ENCODE data around the gene PARVG. TPM values are rescaled to one million over a fixed set of nuclear protein-coding genes. Genes with fewer than 3 reads are reported as not detected.

The PARVG gene
- total and polyA plus RNA-seq, 2 experiments from 2014 or later: not detected

DNA sequence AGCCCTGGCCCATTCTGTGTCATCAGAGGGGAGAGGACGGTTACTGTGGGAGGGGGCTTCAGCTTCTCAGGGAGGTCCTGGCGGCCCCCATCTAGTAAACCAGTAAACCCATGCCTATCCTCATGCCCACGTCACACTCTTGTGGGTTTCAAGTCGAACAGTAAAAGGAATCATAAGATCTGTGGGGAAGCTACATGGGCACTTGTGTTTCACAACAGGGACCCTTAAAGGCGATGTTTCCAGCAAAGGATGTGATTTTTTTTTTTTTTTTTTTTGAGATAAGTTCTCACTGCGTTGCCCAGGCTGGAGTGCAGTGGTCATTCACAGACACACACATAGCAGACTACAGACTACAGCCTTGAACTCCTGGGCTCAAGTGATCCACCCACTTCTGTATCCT lies 9.2 kb upstream of the PARVG start:
- H3K4me2 ChIP-seq (ENCODE audit: unreplicated experiment): no peak overlapping the region
- 85 to 86% methylated on average over 6 of the region's 6 CpGs for WGBS, 2 experiments (ENCODE audit: low coverage in 1 of 2, low lambda C conversion rate in 2 of 2, missing lambda C conversion rate in 2 of 2)
- DNase-seq: no peak
- no peaks in the 10 kb centered on the region for H4K20me1 ChIP-seq (ENCODE audit: insufficient read depth)
- no peaks in the 10 kb centered on the region for H3K27me3 ChIP-seq (replicated peaks; ENCODE audit: insufficient read depth)
- no peak overlapping the region for H2AFZ ChIP-seq
- H3K9ac ChIP-seq: no peak overlapping the region
- TF ChIP-seq EZH2 (IDR thresholded peaks at IDR 0.05; ENCODE audit: insufficient read depth, poor library complexity, severe bottlenecking) (no peak), EZH2phosphoT487 (IDR thresholded peaks at IDR 0.05; ENCODE audit: insufficient read depth, low read depth) (no peak)
- no peak overlapping the region for H3K4me3 ChIP-seq
- no peaks in the 10 kb centered on the region for H3K9me3 ChIP-seq (ENCODE audit: low read depth)
- H3K79me2 ChIP-seq (ENCODE audit: insufficient read depth): no peaks in the 10 kb centered on the region
- peaks cover 10% of the 10 kb centered on the region for H3K4me1 ChIP-seq (ENCODE audit: insufficient read depth)
- no peaks in the 10 kb centered on the region for H3F3A ChIP-seq (ENCODE audit: insufficient read depth)
- in situ Hi-C loops (cut with MboI): no loop called here
- no peak overlapping the region for H3K27ac ChIP-seq
- no peaks in the 10 kb centered on the region for H3K9me2 ChIP-seq (ENCODE audit: insufficient read depth)
- H3K36me3 ChIP-seq (ENCODE audit: low read depth): no peaks in the 10 kb centered on the region

DNA sequence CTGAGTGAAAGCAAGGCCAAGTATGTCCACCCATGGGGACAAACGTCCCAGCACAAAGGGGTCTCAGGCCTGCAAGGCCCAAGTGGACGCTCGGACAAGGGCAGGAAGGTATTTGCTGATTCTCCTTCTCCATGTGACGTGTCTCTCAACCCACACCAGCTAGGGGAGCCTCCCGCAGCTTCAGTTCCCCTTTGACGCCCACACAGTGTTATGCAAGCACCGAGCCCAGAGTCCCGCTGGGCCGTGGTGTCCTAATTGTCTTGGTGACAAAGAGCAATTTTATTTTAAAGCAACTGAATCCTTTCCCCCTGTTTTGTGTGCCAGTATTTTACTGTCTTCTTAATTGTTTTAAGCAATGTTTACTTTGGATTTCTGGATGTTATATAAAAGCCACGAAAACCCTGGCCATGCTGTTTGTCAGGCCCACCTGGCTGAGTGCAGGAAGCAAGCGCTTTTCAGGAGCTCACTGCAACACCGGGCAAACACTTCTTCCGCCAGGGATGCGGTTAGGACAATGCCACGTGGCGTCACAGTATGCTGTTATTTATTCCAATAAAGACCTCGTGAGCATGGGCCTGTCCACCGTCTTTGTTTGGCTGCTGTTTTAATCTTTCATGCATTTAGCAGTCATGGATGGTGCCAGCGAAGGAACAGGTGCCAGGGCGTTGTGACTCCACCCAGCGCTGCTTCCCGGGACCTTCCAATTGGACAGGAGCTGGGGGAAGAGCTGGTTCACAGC lies 8.2 kb upstream of the PARVG start:
- Histone ChIP-seq H3K27me3 (replicated peaks; ENCODE audit: insufficient read depth) (no peaks in the 10 kb centered on the region), H3K4me1 (ENCODE audit: insufficient read depth) (peaks cover 10% of the 10 kb centered on the region), H3K36me3 (ENCODE audit: low read depth) (no peaks in the 10 kb centered on the region), H3K9ac (no peak overlapping the region), H3F3A (ENCODE audit: insufficient read depth) (no peaks in the 10 kb centered on the region), H3K9me3 (ENCODE audit: low read depth) (no peaks in the 10 kb centered on the region), H3K4me3 (no peak overlapping the region), H3K4me2 (ENCODE audit: unreplicated experiment) (peak overlapping the region; percentile 44), H3K79me2 (ENCODE audit: insufficient read depth) (no peaks in the 10 kb centered on the region), H2AFZ (no peak overlapping the region), H4K20me1 (ENCODE audit: insufficient read depth) (no peaks in the 10 kb centered on the region), H3K27ac (no peak overlapping the region), H3K9me2 (ENCODE audit: insufficient read depth) (no peaks in the 10 kb centered on the region)
- TF ChIP-seq EZH2phosphoT487 (IDR thresholded peaks at IDR 0.05; ENCODE audit: insufficient read depth, low read depth) (no peak), EZH2 (IDR thresholded peaks at IDR 0.05; ENCODE audit: insufficient read depth, poor library complexity, severe bottlenecking) (no peak)
- WGBS, 2 experiments (ENCODE audit: low coverage in 1 of 2, low lambda C conversion rate in 2 of 2, missing lambda C conversion rate in 2 of 2): 25 to 27% methylated on average over 22 of the region's 22 CpGs
- in situ Hi-C loops (cut with MboI): no loop called here
- peak; percentile 71 for DNase-seq

DNA sequence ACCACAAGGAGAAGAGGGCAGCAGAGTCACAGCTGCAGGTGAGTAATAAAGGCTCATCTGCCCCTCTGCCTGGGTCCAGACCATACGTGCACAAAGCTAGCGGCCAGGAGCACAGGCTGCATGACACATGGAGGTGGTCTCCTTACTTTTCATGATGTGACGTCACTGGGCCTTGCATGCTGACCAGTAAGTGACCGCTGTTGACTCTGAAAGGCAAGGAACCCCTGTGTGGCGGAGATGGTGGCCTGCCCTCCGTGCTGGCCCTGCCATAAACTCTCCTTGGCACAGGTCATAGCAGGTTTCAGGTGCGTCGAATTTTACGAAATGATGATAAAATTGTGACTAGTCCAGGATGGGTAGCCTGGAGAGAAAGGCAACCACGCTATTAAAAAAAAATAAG lies 7.6 kb upstream of the PARVG start:
- Histone ChIP-seq H3K9me2 (ENCODE audit: insufficient read depth) (no peaks in the 10 kb centered on the region), H3K9me3 (ENCODE audit: low read depth) (no peaks in the 10 kb centered on the region), H4K20me1 (ENCODE audit: insufficient read depth) (no peaks in the 10 kb centered on the region), H3K4me2 (ENCODE audit: unreplicated experiment) (no peak overlapping the region), H3K4me3 (no peak overlapping the region), H3K79me2 (ENCODE audit: insufficient read depth) (no peaks in the 10 kb centered on the region), H3K27ac (no peak overlapping the region), H2AFZ (no peak overlapping the region), H3K36me3 (ENCODE audit: low read depth) (no peaks in the 10 kb centered on the region), H3K9ac (no peak overlapping the region), H3K27me3 (replicated peaks; ENCODE audit: insufficient read depth) (no peaks in the 10 kb centered on the region), H3K4me1 (ENCODE audit: insufficient read depth) (peaks cover 10% of the 10 kb centered on the region), H3F3A (ENCODE audit: insufficient read depth) (no peaks in the 10 kb centered on the region)
- TF ChIP-seq EZH2phosphoT487 (IDR thresholded peaks at IDR 0.05; ENCODE audit: insufficient read depth, low read depth) (no peak), EZH2 (IDR thresholded peaks at IDR 0.05; ENCODE audit: insufficient read depth, poor library complexity, severe bottlenecking) (no peak)
- WGBS, 2 experiments (ENCODE audit: low coverage in 1 of 2, low lambda C conversion rate in 2 of 2, missing lambda C conversion rate in 2 of 2): 79 to 81% methylated on average over 10 of the region's 10 CpGs
- in situ Hi-C loops (cut with MboI): no loop called here
- no peak for DNase-seq

DNA sequence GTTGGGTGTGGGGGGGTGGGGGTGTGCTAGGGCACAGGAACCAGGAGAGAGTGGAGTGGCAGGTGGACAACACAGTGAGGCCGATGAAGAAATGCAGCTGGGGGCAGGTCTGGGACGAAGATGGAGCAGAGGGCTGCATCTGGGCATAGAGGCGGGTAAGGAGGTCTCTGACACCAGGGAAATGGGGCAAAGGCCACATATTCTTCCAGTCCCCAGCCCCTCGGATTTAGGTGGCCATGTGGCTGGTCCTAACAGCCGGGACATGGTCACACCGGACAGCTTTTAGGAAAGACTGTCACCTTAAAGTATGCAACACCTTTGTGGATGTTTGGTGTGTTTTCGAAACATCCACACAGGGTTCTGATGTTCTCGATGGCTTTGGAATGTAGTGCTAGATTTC lies 5.0 kb upstream of the PARVG start:
- Histone ChIP-seq H3K79me2 (ENCODE audit: insufficient read depth) (no peaks in the 10 kb centered on the region), H3K9me3 (ENCODE audit: low read depth) (no peaks in the 10 kb centered on the region), H3K27me3 (replicated peaks; ENCODE audit: insufficient read depth) (peaks cover 3% of the 10 kb centered on the region), H4K20me1 (ENCODE audit: insufficient read depth) (no peaks in the 10 kb centered on the region), H3K9me2 (ENCODE audit: insufficient read depth) (no peaks in the 10 kb centered on the region), H3F3A (ENCODE audit: insufficient read depth) (0 out of 2 replicates have a peak, but pooled peaks cover 8% of the 10 kb centered on the region), H3K36me3 (ENCODE audit: low read depth) (no peaks in the 10 kb centered on the region), H3K4me2 (ENCODE audit: unreplicated experiment) (no peak overlapping the region), H3K9ac (no peak overlapping the region), H3K4me3 (no peak overlapping the region), H3K4me1 (ENCODE audit: insufficient read depth) (peaks cover 10% of the 10 kb centered on the region), H3K27ac (no peak overlapping the region), H2AFZ (no peak overlapping the region)
- 84 to 88% methylated on average over 8 of the region's 8 CpGs for WGBS, 2 experiments (ENCODE audit: low coverage in 1 of 2, low lambda C conversion rate in 2 of 2, missing lambda C conversion rate in 2 of 2)
- in situ Hi-C loops (cut with MboI): no loop called here
- no peak for DNase-seq
- no peak for TF ChIP-seq EZH2phosphoT487 (IDR thresholded peaks at IDR 0.05; ENCODE audit: insufficient read depth, low read depth)
- TF ChIP-seq EZH2 (IDR thresholded peaks at IDR 0.05; ENCODE audit: insufficient read depth, poor library complexity, severe bottlenecking): no peak

Measured in GM23248 (cell line).